NCI-H2171 (cell line): ENCODE results near the gene TXNDC8.
"Not testable (repeated sequence)": the region's sequence is repeated elsewhere in the genome, so short reads cannot be mapped to it uniquely, and the experiment has no call there.

Experiments
- DNase-seq: peaks from one replicate; lab custom pipeline; 2025; lab: John Stamatoyannopoulos, UW

TXNDC8 gene

DNA sequence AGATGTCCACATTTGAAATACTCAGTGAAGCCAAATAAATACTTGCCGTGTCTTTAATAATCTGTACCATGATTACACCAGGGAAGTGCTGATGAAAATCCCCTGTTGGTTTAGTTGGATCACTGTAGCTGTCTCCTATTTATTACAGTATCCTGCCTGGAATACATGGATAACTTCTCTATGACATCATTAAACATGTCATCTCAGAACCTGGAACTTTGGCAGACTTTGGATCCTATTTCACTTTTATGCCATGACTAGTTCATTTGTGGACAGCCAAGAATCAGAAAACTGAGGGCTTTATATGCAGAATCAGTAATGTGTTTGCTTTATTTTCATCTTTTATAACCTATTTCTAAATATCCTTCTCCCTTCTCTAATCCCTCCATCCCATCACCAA, at the start of gene TXNDC8:
Gene TXNDC8 (minus strand): TSS at position 137 of the 400 bp plus-strand sequence.
- DNase-seq: no peak

DNA sequence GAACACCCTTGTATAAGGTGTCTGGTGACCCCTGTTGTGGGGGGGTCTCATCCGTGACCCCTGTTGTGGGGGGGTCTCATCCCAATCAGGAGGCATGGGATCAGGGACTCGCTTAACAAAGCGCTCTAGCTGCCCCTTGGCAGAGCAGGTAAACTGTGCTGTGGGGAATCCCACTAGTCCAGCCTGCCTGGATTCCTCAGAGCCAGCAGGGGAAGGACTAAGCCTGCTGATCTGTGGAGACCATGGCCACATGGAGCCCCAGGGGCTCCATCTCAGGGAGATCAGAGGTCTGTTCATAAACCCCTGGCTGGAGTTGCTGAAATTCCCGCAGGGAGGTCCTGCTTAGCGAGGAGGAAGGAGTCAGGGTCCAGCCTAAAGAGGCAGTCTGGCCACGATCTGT, 45.8 kb upstream of the TXNDC8 start:
- DNase-seq: no peak

DNA sequence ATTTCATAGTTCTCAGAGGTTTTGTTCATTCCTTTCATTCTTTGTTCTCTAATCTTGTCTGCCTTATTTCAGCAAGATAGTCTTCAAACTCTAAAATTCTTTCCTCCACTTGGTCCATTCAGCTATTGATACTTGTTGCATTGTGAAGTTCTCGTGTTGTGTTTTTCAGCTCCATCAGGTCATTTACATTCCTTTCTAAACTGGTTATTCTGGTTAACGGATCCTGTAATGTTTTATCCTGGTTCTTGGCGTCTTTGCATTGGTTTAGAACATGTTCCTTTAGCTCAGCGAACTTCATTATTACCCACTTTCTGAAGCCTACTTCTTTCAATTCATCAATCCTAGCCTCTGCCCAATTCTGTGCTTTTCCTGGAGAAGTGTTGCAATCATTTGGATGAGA, 45.1 kb upstream of the TXNDC8 start:
- DNase-seq: no peak

DNA sequence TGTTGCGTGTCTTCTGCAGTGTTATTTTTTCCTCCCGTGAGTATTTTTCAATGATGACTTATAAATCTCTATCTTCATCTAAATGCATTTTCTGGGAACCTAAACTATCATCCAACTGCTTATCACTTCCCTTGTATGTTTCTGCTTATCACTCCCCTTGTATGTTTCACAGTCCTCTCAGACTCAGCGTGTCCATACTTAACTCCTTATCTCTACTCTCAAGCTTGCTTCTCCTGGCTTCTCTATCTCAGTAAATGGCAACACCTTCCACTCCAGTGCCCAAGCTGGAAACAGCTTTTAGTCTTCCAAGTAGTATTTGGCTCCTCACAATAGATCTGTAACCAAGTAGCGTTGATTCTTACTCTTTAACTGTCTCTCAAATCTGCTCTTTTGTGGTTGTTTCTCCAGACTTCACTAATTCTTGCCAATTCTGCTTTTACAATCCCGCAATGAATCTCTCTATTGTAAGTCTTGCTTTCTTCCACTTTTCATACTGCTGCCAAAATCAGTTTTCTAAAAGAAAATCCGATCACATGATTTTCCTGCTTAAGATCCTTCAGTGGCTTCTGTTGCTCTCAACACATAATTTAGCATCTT, 33.8 kb upstream of the TXNDC8 start:
- DNase-seq: no peak

DNA sequence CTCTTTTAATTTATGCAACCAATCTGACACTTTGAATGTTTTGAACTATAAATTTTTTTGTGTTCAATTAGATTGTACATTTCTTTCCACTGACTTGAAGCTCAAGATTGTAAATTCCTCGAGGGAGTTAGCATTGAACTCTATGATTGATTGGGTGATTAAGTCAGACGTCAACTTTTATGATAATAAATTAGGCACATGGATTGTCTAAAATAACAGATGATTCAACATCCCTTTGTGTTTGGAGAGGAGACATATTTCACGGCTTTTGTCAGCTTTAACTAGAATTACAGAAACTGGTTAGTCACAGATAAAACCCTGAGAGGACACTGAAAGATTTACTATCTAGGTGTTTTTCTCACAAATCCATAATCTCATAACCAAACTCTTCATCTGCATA, 32.7 kb upstream of the TXNDC8 start:
- DNase-seq: no peak

DNA sequence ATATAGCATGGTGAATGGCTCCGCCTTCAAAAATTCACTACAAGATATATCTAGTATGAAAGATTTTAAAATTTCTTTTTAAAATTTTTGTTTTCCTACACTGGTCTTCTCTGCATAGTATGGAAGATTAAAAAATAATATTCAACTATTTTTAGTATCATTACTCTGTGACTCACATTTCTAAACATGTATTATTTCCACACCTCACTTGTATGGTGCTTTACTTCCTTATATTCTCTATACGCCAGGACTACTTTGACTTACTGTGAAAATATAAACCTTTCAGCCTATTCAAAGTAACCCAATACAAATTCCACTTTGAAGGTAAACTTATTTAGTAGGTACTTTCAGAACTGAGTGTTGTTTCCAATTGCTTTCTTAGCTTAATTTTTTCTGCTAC, 26.8 kb upstream of the TXNDC8 start:
- no peak for DNase-seq

DNA sequence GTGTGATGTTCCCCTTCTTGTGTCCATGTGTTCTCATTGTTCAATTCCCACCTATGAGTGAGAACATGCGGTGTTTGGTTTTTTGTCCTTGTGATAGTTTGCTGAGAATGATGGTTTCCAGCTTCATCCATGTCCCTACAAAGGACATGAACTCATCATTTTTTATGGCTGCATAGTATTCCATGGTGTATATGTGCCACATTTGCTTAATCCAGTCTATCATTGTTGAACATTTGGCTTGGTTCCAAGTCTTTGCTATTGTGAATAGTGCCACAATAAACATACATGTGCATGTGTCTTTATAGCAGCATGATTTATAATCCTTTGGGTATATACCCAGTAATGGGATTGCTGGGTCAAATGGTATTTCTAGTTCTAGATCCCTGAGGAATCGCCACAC, 21.3 kb upstream of the TXNDC8 start:
- not testable (repeated sequence) for DNase-seq

DNA sequence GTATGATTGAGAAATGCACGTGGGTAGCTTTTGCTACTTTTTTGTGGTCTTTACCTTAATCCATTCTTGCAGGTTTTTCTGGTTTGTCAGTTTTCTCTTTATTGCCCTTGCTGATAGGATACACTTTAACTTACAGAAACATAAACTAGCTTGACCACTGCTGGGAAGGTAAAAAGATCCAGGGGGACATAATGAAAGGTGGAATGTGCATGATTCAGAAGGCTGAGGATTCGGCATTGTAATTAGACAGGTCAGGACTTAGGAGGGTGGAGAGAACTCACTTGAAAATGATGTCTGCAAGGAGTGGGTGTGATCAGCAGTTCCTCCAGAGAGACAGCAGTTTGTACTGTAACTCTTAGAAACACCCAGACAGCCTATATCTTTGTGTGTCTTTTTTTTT, 19.8 kb upstream of the TXNDC8 start:
- no peak for DNase-seq

DNA sequence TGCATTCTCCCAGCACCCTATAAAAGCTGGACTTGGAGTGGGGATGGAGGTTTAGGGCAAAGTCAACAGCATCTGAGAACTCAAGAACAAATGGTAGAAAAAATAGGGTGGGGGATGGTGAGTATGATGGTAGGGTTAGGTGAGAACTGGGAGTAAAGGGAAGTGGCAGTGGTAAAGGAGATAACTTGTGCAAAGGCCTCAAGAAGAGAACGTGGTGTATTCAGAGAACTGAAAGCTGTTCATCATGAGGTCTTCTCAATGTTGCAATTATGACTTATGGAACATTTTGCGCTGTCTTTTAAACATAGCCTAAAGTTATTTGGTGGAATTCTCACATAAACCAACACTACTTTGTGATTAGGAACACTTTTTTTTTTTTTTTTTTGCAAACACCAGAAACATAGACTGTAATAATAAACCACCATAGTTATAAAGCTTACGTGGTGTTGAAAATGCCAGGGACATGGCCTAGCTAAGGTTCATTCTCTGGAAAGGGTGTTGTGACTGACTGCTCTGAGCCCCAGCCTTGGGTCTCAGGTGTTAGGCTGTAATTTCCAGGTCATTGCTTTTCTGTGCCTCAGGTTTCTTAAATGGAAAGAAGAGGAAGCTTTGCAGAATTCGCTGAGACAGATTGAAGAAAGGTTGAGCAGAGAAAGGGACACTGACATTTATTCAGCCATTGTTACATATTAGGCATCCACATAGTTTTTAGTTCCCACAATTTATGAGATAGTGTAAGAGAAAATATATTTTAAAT, 19.2 kb upstream of the TXNDC8 start:
- DNase-seq: peak; percentile 9

DNA sequence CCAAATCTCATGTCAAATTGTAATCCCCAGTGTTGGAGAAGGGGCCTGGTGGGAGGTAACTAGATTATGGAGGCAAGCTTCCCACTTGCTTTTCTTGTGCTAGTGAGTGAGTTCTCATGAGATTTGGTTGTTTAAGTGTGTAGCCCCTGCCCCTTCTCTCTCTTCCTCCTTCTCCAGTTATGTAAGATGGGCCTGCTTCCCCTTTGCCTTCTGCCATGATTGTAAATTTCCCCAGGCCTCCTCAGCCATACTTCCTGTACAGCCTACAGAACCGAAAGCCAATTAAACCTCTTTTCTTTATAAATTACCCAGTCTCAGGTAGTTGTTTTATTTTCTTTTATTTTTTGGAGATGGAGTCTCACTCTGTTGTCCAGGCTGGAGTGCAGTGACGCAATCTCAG, 18.2 kb upstream of the TXNDC8 start:
- no peak for DNase-seq

DNA sequence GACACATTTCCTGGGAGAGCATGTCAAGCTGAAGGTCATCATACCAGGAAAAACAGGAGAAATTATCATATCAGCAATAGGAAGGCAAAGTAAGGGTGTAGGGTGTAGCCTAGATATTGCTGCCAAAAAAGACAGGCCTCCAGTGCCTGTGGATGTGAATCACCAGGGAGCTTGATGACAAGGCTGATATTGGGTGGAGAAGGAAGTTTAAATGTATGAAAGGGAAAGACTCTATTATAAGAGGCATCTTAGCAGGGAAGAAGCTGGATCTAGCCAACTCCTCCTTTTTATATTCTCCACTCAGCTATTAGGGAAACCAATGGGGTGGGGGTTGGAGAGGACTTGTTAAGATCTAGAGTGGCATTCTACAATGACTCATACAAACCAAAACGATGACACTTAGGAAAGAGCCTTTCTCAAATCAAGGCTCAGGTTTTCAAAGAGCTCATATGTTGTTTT, 13.4 kb upstream of the TXNDC8 start:
- DNase-seq: no peak

DNA sequence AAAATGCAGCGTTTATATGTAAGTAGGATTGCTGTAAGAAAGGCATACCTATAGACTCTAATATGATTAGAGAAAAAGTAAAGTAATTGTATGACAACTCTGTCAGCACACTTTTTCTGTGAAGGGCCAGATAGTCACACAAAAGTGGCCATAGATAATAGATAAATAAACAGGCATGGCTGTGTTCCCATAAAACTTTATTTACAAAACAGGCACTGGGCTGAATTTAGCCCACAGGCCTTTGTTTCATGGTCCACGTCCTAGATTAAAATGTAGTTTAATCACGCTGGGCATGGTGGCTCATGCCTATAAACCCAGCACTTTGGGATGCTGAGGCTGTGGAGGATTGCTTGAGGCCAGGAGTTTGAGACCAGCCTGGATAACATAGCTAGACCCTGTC, 8.7 kb upstream of the TXNDC8 start:
- no peak for DNase-seq

DNA sequence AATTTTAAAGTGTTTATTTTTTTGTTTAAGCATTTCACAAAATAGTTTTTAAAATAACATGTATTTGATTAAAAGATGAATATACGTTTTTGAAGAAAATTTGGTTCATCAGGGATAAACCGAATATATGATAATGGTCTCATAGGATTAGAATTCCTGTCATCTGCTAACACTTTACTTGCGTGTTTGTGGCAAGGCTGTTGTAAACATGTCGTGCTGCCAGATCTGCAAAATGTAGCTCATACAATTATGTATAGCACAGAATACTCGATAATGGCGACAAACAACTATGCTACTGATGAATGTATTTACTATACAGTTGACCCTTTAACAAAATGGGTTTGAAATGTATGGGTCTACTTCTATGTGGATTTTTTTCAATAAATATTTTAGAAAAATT, 7.2 kb upstream of the TXNDC8 start:
- DNase-seq: no peak

DNA sequence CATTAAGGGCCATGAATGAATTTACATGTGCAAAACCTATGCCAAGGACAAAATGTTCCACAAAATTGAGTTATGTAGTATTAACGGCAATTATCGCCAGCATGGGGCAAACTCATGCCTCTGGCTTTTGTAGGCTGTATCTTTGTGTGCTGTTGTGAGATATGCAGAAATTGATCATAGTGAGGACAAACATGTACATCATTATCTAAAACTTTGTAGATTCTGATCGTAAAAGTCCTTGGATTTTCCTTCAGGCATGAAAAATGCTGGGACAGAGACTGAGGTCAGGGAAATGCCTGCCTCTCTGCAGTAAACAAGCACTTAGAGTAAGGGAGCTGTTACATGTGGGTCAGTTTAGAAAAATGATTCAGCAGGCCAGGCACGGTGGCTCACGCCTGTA, 5.9 kb upstream of the TXNDC8 start:
- DNase-seq: no peak

DNA sequence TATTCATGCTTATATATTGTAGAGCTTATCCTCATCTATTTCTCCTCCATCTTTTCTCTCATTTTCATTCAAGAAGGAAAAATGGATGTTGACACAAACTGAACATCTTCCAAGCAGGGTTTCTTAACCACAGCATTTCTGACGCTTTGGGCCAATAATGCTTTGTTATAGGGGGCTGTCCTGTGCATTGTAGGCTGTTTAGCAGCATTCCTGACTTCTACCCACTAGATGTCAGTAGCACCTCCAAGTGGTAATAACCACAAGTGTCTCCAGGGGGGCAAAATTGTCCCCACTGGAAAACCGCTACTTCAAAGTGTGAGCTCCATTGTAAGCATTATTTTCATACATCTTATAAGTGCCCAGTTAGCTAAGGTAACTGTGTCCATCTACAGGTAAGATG, 2.6 kb upstream of the TXNDC8 start:
- no peak for DNase-seq

DNA sequence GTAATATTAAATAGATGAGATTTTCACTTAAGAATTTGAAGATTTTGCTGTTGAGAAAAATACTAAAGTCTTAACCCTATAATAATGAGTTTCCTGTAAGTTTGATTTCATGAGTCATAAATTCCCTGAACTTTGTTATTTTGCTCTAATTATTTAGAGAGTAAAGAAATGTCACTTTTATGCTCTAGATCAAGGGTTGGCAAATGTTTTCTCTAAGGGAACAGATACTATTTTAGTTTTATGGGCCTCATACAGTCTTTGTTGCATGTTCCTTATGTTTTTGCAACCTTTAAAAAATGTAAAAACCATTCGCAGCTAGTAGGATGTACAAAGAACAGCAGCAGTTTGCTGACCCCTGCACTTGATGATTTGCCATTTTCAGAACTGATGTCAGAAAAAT, 480 bp upstream of the TXNDC8 start:
- DNase-seq: no peak

DNA sequence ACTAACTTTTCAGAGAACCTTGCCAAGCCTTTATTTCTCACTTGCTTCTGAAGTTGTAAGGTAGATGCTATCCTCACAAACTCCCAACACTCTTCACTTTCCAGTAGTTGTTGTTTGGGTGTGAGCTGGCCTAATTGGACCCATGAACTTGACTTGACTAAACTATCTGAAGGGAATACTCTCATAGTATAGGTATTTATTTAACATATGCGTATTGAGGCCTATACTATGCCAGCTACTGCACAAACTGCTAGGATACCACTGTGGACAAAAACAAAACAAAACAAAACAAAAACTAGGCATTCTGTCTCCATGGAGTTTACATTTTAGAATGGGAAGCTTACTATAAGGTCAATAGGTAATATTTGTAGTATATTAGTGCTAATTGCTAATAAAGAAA, 1.3 kb downstream of the TXNDC8 start:
- DNase-seq: no peak

DNA sequence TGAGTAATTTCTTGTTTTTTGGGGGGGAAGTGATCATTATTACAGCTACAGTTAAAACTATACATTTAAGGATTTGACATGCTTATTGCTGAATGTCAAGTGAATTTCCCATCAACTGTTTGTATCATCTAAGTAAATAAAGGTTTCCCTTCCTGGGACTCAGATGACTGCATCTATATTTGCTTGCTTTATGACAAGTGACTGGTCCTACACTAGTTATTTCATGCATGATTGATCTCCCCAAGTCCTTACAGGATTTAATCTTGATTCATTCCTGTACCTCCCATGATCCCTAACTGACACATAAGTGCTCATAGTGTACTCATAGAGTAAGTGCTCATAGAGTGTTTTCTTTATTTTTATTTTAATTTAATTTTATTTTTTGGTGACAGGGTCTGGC, 2.8 kb downstream of the TXNDC8 start:
- DNase-seq: no peak

DNA sequence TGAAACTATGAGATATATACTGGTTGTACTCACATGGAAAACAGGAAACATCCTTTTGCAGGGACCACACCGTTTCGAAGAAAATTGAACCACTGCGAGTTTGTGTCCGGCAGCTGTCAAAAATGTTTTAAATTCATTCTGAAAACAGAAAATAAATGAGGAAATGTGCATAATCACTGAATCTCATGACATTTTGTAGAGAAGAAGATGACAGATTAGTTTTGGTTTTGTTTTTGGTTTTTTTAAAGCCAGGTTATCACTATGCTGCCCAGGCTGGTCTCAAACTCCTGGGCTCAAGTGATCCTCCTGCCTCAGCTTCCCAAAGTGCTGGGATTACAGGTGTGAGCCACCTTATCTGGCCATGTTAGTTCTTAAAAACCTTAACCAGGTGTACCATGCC, 3.5 kb downstream of the TXNDC8 start:
- DNase-seq: no peak

DNA sequence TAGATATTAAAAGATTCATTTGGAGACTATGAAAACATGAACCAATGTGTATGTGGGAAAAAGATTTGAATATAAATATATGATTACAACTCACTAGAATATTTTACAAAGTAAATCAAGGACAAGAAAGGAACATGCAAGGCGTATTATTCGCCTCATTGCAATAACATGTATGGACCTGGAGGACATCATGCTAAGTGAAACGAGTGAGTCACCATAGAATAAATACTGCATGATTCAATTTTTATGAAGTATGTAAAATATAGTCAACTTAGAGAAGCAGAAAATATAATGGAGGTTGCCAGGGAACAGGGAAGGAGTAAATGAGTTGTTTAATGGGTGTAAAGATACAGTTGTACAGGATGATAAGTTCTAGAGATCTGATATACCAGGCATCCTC, 4.9 kb downstream of the TXNDC8 start:
- no peak for DNase-seq

DNA sequence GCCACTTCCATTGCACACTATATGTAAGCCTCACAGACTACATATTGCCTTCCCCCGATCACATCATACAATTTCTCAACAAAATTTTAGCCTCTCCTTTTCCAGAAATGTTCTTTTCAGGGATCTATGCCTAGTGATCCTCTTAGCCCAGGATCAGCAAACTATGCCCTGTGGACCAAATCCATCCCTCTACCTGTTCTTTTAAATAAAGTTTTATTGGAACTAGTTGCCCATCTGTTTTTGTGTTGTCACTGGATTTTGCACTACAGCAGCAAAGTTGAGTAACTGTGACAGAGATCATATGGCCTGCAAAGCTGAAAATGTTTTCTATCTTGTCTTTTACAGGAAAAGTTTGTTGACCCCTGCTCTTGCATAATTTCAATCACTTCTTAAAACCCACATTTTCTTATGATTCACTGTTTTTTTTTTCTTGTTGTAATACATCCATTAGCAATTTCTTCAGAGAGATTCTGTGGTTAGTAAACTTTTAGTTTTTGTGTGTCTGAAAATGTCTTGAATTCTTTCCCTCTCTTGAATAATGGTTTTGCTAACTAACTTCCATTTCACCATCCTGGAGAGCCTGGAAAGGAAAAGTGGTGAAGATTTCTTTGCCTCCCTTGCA, 7.1 kb downstream of the TXNDC8 start:
- DNase-seq: no peak

DNA sequence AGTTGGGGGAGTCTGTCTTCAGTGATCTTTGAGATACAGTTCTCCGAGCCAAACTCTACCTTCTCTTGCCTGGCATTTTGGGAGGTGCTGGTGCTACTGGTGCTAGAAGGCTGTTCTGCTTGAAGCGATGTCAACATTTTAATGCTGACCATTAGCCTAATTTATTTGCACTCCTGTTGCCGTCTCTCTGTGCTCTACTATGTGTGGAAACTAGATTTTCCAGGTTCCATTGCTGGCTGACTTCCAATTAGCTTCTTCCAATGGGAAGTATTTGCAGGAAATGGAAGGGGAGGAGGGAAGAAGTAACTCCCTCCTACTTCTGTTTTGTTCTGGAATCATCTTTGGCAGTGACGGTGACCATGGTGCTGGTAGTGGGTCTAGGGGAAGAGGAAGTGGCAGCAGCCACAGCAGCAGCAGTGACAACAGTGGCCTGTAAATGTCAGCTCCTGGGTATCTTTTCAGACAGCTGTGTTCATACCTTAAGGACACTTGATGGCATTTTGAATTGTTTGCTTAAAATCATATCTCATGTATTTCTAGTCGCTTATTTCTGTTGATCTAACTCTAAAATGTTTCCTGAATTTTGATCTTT, 7.9 kb downstream of the TXNDC8 start:
- DNase-seq: no peak

DNA sequence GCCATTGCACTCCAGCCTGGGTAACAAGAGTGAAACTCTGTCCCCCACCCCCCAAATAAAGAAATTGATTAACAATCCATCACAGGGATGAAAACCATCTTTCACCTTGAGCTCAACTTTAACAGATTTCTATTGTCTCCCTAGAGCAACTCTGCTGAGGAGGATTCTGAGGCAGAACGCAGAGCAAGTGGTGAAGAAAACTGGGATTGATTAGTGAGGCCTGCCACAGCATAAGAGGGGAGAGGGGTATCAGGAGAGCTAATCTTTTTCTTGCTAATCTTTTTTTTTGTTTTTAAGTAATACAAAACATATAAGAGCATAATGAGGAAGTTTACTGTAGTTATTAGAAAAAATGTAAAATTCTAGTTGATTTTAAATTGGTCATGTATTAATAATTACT, 8.9 kb downstream of the TXNDC8 start:
- no peak for DNase-seq
